HL-60 (cell line): ENCODE data around the gene TOP2A.

Source experiments
- GABPA ChIP-seq: IDR thresholded peaks from 2 replicates; pipeline ENCODE4 v1.6.1; 2012; ENCODE audit warnings: low read depth
- POLR2AphosphoS5 ChIP-seq: IDR thresholded peaks from 2 replicates; pipeline ENCODE4 v1.6.1; 2012; ENCODE audit warnings: low read depth
- SPI1 ChIP-seq: IDR thresholded peaks from 2 replicates; pipeline ENCODE4 v1.6.1; 2012; ENCODE audit warnings: low read depth, mild to moderate bottlenecking, borderline replicate concordance
- TF ChIP-seq, protein P1 (sequence below): IDR thresholded peaks from one replicate; pipeline ENCODE4 v1.5.1; 2011; ENCODE audit warnings: low read length, control low read depth, inconsistent platforms; ENCODE audit not compliant: insufficient read depth
- TF ChIP-seq, protein P2 (sequence below): IDR thresholded peaks from 2 replicates; pipeline ENCODE4 v1.6.1; 2012; ENCODE audit warnings: low read depth; ENCODE audit not compliant: insufficient replicate concordance

DNA sequence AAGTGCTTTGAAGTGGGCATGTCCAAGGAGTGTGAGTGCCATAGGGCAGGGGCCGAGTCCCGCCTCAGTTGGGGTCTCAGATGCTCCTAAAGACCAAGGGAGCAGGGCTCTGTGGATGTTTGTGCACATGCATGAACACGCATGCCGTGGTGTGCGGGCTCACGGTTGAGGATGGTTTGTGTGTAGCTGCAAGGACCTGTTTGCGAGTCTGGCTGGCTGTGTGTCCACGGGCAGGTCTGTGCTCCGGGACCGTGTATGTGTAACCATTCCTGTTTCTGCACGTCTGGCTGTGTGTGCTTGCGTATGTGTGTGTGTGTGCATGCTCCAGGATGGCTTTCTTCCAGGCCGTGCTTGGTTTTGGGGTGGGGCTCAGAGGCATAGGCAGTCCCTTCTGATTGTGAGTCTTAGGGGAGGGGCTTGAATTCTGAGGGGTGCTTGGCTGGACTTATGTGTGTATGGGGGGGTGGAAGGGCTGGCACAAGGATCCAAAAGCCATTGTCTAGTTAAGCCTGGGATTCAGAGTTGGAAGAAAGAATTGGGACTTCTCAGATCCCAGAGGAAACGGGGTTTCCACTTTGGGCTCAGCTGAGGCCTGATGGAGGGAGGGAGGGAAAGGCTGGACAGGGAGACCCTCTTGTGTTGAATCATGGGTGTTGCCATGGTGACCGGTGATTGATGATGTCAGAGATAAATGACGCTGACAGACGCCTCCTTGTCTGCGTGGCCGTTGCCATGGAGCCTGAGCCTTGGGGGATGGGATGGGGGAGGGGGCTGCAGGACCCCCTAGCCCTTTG is 67.6 kb downstream of the TOP2A start:
- TF ChIP-seq POLR2AphosphoS5 (no peak), GABPA (no peak), SPI1 (no peak)
- TF ChIP-seq, protein P1, sequence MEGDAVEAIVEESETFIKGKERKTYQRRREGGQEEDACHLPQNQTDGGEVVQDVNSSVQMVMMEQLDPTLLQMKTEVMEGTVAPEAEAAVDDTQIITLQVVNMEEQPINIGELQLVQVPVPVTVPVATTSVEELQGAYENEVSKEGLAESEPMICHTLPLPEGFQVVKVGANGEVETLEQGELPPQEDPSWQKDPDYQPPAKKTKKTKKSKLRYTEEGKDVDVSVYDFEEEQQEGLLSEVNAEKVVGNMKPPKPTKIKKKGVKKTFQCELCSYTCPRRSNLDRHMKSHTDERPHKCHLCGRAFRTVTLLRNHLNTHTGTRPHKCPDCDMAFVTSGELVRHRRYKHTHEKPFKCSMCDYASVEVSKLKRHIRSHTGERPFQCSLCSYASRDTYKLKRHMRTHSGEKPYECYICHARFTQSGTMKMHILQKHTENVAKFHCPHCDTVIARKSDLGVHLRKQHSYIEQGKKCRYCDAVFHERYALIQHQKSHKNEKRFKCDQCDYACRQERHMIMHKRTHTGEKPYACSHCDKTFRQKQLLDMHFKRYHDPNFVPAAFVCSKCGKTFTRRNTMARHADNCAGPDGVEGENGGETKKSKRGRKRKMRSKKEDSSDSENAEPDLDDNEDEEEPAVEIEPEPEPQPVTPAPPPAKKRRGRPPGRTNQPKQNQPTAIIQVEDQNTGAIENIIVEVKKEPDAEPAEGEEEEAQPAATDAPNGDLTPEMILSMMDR, result no peak
- TF ChIP-seq, protein P2, sequence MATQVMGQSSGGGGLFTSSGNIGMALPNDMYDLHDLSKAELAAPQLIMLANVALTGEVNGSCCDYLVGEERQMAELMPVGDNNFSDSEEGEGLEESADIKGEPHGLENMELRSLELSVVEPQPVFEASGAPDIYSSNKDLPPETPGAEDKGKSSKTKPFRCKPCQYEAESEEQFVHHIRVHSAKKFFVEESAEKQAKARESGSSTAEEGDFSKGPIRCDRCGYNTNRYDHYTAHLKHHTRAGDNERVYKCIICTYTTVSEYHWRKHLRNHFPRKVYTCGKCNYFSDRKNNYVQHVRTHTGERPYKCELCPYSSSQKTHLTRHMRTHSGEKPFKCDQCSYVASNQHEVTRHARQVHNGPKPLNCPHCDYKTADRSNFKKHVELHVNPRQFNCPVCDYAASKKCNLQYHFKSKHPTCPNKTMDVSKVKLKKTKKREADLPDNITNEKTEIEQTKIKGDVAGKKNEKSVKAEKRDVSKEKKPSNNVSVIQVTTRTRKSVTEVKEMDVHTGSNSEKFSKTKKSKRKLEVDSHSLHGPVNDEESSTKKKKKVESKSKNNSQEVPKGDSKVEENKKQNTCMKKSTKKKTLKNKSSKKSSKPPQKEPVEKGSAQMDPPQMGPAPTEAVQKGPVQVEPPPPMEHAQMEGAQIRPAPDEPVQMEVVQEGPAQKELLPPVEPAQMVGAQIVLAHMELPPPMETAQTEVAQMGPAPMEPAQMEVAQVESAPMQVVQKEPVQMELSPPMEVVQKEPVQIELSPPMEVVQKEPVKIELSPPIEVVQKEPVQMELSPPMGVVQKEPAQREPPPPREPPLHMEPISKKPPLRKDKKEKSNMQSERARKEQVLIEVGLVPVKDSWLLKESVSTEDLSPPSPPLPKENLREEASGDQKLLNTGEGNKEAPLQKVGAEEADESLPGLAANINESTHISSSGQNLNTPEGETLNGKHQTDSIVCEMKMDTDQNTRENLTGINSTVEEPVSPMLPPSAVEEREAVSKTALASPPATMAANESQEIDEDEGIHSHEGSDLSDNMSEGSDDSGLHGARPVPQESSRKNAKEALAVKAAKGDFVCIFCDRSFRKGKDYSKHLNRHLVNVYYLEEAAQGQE, result no peak
